Panc1 (cell line): ENCODE data around the gene TRMT10B.

Source experiments
- CTCF ChIP-seq: fragments of 450-650 bp; IDR thresholded peaks from 2 replicates; pipeline ENCODE4 v1.5.1; 2017; ENCODE audit warnings: mild to moderate bottlenecking
- POLR2AphosphoS5 ChIP-seq: IDR thresholded peaks from 2 replicates; pipeline ENCODE4 v1.6.1; 2012; ENCODE audit warnings: mild to moderate bottlenecking, low read depth, low read length, moderate library complexity
- REST ChIP-seq, 2 experiments: IDR thresholded peaks; 2 replicates each; pipeline ENCODE4 v1.6.1; 2011 to 2012; ENCODE audit warnings: low read depth in 2 of 2, control low read depth in 1 of 2, low read length in 1 of 2, mild to moderate bottlenecking in 1 of 2, moderate library complexity in 1 of 2; ENCODE audit not compliant: insufficient read depth in 1 of 2
- SIN3A ChIP-seq: IDR thresholded peaks from 2 replicates; pipeline ENCODE4 v1.6.1; 2012; ENCODE audit warnings: low read depth, mild to moderate bottlenecking, low read length, moderate library complexity, borderline replicate concordance; ENCODE audit not compliant: insufficient read depth
- TCF7L2 ChIP-seq: IDR thresholded peaks from 2 replicates; pipeline ENCODE4 v1.6.1; 2011; ENCODE audit warnings: mild to moderate bottlenecking, low read depth, low read length, inconsistent platforms

- TF ChIP-seq CTCF: no peak
- TF ChIP-seq TCF7L2: no peak
- no peak for TF ChIP-seq REST (IDR thresholded peaks at IDR 0.05; ENCODE audit: insufficient read depth in 1 of 2, low read depth in 2 of 2, low read length in 1 of 2)
- no peak for TF ChIP-seq SIN3A
- TF ChIP-seq POLR2AphosphoS5: no peak
Observed at GRCh38 chr9:37775216-37775919, 21.8 kb downstream of the TRMT10B start.
